NK-92 (cell line): ENCODE measurements around the gene AGPAT2.
"Not testable (repeated sequence)": the region's sequence is repeated elsewhere in the genome, so short reads cannot be mapped to it uniquely, and the experiment has no call there.

ENCODE experiments used
- DNase-seq: peaks from one replicate; lab custom pipeline; 2025; ENCODE audit not compliant: unreplicated experiment; lab: John Stamatoyannopoulos, UW

The AGPAT2 gene

DNA sequence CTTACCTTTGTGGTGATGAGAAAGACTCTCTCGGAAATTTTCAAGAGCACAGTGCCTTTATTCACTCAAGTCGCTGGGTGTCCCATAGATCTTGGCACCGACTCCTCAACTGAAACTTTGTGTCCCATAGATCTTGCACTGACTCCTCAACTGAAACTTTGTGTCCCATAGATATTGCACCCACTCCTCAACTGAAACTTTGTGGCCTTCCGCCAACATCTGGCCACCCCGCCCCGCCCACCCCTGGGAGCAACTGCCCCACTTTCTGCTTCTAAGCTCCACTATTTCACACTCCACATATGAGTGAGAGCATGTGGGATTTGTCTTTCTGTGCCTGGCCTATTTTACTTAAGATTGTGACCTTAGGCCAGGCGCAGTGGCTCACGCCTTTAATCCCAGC, 37.2 kb downstream of the AGPAT2 start:
- no peak for DNase-seq

DNA sequence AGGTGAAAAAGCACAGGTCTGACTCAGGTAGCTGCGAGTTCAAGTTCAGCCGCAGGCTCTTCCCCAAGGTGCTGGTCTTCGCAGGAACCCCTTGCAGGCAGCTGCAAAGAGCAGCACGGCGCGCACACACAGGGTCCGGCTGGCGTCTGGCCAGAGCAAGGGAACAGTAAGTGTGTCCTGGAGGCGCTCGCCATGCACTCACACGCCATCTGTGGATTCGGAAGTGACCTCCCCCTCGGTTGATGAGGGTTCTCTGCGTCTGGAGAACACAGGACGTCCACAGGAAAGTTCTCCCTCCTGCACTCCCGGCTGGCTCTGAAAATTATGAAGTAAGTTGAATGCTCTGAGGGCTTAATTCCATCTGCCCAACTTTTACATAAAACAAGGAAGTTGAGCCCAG, 38.5 kb downstream of the AGPAT2 start:
- DNase-seq: no peak

DNA sequence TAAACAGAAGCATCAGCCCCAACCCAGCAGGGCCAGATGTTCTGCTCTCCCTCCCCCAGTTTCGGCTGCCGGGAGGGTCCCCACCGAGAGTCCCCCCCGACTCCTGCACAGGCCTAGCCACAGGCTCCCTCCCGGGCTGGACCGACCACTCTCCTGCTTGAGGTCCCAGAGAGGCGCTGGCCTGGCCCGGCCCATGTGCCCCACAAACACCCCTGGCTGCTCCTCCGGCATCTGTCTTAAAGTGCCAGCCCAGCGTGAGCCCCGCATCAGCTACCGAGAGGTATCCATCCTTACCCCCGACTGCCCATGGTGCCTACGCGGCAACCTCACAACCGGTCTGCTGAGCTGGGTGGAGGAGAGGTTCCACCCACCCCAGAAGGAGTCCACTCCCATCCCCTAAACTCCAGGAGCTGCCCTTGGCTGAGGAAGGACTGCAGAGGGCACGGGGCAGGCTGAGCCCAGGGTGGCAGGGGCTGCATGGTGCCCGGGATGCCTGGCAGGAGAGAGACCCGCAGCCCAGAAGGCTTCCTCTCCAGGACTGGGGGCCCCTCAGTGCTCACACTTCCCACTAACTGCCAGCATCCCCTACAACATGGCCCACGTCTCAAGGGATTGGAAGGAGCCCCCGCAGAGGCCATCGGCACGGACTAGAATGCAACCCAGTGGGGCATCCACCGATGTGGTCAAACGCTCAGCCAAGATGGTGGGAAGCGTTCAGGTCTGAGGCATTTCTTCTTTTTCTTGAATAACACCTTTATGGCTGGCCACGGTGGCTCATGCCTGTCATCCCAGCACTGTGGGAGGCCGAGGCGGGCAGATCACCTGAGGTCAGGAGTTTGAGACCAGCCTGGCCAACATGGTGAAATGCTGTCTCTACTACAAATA, 40.2 kb downstream of the AGPAT2 start:
- DNase-seq: no peak

DNA sequence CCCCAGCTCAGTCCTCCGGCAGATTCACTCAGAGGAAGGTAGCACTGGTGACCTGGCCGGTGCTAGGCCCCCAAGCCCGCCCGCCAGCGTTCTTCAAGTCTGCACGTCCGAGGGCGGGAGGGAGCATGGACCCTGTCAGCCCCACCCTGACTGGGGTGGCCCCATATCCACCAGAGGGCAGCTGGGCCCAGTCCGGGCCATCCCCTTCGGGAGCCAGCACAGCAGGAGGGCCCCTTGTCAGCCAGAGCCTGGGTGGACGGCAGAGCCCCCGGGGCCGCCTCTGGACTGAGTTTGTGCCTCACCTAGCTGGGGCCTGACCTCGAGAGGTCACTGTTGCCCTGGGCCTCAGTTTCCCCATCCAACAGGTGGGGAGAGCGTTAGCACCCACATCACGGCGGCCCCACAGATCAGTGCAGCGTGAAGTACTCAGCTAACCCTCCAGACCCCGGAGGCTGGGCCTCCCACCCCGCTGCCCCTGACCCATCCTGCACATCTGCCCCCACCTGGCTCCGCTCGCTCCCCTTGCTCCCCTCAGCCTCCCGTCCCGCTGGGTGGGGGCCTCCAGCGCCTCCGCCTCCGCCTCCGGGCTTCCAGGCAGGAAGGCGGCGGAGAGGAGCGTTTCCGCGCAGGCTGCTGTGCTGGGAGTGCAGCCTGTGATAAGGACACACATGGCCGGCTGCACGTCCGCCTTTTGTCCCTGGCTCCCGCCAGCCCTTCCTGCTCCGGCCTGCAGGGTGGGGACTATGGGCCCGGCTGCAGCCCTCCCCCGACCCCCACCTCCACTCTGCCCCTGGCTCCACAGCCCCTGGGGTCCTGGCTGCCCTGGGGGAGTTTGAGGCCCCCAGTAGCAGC, 41.1 kb downstream of the AGPAT2 start:
- no peak for DNase-seq

DNA sequence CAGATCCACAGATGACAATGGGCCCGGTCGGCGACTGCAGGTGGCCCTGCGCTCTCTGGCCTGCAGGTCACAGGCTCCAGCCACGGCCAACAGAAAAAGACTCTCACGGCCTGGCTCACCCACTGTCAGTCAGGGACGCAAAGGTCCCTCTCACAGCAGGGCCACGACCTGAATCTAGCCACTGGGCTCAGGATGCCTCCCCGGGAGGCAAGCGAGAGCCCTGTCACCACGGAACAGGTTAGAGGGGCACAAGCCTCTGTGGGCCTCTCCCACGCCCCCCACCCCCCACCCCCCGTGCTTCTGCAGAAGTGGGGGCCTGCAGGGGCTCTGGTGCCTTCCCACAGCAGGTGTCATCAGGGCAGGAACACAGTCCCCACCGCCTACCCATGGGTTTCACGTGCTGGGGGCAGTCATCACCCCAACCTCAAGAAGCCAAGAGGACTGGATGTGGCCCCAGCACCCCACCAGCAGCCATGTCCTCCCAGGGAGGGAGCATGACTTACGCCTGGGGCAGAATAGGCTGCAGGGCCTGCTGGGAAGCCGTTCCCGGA, 41.8 kb downstream of the AGPAT2 start:
- DNase-seq: no peak

DNA sequence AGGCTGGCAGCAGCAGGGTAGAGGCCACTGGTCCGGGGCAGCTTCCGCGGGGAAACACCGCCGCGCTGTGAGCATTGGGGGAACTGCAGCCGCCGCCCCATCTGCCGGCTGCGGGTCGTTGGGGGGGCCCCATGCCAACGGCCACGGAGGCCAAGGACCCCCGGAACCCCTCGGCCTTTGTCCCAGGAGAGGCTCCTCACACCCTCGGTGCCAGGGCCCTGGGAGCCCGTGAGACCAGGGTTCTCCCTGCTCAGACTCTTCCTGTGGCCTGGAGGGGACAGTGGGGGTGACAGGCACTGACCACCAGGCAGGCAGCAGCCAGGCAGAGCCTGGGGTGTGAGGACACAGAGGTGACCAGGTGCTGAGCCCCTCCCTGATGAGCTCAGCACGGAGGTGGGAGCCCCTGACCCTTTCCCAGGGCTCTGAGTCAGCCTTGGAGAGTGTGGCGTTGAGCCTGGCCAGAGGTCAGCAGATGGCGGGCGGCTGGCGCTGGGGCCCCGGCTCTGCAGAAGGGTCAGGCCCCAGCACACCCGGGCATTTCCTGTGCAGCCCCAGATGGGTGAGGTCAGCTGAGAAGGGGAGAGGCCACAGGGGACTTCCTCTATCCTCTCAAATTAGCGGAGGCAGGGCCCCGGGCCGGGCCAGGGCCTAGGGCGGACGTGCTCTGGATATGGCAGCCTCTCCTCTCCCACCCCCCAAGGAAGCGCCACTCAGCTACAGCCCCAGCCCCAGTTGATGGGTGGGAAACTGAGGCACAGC, 42.5 kb downstream of the AGPAT2 start:
- no peak for DNase-seq

DNA sequence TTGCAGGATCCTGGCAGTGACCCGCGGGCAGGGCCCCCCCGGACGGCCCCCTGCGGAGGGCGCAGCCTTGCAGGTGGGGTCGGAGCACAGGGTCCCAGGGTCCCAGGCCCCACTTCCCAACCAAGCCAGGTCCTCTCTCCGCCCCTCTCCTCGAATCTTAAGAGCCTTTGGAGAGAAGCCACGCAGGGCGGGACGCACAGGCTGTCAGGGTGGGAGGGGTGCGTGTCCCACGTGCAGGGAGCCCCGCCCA, 43.0 kb downstream of the AGPAT2 start:
- no peak for DNase-seq

DNA sequence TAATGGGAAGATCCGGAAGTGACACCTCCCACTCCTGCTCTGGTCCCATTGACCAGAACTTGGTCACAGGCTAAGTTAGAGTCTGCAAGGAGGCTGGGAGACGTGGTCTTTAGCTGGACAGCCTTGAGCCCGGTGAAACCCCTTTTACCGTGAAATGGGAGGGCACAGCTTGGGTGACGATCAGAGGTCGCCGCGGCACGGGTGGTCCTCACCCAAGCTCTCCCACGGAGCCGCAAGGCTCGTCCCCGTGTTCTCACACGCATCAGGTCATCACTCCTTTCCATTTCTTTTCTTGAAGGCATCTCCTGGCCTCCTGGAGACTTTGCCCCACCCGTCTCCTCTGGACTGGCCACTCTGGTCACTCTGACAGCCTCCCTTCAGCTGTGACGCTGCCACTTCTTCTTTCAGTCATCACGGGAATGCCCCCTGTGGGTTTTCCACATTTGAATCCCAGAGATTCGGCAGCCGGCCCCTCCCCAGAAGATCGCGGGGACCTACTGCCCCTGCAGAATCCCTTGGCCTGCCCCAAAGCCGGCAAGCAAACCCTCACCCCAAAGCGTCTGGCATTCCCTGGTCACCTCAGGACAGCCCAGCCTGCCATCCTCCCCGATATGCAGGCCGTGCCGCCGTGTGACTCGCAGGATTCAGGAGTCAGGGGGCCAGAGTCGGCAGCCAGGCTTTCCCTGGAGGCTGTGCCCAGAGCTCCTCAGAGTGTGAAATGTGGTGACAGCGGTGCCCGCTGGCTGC, 43.5 kb downstream of the AGPAT2 start:
- DNase-seq: no peak

DNA sequence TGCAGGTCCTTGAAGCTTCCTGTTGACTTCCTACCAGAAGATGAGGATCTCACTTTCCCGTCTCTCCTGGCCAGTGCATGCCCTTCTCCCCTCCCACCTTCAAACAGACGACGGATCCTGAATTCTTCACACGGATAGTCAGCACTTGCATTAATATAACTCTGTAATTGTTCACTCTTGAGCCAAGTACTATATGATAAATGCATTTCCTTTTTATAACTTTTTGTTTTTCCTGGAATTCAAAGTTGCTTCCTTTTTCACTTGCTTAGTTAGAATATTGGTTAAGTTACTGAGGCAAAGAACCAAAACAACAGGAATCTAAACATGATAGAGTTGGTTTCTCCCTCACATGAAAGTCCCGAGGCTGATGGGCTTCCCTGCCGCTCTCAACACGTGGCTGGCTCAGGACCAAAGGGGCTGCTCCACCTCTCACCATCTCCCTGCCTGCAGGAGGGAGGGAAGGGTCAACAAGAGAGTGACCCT, 44.8 kb downstream of the AGPAT2 start:
- DNase-seq: no peak

DNA sequence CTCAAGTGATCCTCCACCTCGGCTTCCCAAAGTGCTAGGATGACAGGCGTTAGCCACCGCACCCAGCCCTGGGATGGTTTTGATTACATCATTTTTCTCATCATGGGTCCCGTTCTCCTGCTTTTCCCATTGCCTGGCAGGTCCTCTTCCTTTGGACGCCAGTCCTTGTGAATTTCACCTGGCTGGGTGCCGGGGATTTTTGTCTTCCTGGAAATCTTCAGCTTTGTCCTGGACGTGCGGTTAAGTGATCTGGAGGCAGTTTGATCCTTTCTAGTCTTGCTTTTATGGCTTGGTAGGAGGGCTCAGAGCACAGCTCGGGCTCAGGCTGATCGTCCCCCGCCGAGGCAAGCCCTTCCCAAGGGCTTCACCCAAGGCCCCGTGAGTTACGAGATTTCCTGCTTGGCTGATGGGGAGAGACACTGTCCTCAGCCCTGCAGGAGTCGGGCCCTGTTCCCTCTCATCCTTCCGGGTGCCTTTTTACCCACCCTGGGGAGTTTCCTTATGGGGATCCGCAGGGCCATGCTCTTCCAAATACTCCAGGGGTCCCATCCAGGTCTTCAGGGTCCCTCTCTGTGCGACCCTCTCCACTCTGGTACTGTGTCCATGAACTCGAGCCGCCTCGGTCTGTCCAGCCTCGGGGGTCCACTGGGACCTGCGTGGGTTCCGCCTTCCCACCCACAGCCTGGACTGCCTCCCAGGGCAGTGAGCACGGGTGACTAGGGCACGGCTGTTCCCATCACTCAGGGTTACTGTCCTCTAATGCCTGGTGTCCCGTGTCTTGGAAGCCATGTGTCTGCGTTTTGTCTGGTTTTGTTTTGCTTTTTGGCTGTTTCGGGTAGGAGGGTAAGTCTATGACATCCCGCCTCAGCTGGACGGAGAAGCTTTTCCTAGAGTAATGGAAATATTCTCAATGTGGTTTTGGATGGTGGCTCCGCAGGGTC, 46.8 kb downstream of the AGPAT2 start:
- no peak for DNase-seq

DNA sequence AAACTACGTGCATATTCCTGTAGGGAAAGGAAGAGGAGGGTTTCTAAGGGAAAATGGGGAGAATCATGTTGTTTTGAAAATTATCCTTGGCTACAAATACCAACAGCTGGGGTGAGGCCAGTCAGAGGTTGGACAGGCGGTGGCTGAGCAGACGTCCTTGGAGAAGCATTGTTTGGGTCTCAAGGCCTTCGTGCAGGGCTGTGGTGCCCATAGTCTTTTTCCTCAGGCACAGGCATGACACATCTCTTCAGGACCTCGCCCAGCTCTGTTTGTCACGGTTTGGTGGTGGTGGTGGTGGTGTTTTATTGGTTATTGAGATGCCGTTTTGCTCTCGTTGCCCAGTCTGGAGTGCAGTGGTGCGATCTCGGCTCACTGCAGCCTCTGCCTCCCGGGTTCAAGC, 52.4 kb downstream of the AGPAT2 start:
- DNase-seq: no peak

DNA sequence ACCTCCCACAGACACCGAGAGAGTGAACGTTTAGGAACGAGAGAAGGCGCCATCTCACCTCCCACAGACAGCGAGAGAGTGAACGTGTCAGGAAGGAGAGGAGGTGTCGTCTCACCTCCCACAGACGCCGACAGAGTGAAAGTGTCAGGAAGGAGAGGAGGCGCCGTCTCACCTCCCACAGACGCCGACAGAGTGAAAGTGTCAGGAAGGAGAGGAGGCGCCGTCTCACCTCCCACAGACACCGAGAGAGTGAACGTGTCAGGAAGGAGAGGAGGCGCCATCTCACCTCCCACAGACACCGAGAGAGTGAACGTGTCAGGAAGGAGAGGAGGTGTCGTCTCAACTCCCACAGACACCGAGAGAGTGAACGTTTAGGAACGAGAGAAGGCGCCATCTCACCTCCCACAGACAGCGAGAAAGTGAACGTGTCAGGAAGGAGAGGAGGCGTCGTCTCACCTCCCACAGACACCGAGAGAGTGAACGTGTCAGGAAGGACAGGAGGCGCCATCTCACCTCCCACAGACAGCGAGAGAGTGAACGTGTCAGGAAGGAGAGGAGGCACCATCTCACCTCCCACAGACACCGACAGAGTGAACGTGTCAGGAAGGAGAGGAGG, 54.7 kb downstream of the AGPAT2 start:
- DNase-seq: not testable (repeated sequence)

DNA sequence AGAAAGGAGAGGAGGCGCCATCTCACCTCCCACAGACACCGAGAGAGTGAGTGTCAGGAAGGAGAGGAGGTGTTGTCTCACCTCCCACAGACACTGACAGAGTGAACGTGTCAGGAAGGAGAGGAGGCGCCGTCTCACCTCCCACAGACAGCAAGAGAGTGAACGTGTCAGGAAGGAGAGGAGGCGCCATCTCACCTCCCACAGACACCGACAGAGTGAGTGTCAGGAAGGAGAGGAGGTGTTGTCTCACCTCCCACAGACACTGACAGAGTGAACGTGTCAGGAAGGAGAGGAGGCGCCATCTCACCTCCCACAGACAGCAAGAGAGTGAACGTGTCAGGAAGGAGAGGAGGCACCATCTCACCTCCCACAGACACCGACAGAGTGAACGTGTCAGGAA, 55.2 kb downstream of the AGPAT2 start:
- DNase-seq: not testable (repeated sequence)

DNA sequence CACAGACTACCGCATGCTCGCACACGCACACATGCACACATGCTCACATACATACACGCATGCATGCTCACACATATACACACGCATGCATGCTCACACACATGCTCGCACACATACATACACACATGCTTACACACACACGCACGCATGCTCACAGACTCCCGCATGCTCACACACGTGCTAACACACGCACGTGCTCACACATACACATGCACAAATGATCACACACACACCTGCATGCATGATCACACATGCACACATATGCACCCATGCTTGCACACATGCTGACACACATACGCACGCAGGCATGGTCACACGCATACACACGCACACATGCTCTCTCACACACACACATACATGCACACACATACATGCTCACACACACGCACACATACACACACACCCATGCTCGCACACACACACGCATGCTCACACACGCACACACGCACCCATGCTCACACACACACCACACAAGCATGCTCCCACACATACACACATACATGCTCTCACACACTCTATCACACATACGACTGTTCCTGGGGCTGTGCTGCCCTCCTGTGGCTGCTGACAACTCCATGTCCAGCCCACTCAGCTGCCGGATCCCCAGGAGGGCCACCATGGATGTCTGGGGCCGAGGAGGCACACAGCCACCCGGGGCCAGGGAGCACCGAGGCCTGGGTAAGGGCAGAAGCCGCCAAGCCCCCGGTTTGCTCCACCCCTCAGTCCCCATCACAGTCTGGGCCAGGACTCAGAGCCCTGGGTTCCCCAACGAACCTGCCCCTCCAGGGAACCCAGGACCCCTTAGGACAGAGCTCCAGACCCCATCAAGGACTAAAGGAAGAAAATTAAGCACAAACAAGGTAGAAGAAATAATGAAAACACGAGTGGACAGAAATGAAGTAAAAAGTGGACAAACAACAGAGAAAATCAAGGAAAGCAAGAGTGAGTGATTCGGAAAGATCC, 55.9 kb downstream of the AGPAT2 start:
- no peak for DNase-seq

DNA sequence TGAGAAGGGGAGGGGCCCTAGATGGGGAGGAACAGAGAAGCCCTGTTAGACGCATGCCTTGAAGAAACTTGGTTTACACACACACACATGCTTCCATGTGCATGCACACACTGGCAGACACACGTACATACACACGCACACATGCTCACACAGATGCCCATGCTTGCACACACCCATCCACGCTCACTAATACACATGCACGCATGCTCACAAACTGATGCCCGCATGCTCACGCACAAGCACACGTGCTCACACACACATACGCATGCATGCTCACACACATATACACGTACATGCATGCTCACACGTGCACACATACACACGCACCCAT, 56.6 kb downstream of the AGPAT2 start:
- DNase-seq: no peak

DNA sequence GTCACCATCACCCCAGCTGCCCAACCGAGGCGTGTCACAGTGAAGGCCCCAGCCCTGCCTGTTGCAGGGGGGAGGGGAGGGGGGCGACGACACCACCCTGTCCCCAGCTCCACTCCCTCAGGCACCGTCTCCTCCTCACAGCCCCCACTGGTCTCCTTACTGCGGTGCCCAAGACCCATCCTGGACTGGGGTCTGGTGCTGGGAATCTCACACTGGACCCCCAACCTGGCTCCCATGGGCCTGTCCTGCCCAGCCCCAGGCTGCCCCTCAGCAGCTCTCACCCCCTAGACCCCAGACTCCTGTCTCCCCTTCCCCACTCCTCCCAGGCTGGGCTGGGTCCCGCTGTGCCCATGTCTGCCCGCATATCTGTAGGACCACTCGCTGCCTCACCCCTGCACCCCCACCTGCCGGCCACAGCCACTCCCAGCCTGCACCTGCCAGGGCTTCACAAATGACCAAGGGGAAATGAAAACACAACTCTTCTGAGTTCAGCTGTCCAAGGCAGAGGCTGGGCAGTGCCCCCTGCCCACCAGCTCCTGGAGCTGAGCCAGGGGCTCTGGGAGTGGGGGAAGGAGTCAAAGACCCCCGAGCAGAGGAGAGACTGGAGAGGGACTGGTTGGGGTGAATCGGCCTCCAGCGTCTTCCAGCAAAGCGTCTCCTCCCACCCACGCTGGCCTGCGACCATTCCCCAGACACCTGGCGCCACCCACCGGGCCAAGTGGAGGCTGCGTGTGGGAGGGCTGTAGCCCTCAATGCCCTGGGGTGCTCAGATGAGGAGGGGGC, 57.2 kb downstream of the AGPAT2 start:
- no peak for DNase-seq
